ENCODE measurements around the gene UNCX.

The UNCX gene

DNA sequence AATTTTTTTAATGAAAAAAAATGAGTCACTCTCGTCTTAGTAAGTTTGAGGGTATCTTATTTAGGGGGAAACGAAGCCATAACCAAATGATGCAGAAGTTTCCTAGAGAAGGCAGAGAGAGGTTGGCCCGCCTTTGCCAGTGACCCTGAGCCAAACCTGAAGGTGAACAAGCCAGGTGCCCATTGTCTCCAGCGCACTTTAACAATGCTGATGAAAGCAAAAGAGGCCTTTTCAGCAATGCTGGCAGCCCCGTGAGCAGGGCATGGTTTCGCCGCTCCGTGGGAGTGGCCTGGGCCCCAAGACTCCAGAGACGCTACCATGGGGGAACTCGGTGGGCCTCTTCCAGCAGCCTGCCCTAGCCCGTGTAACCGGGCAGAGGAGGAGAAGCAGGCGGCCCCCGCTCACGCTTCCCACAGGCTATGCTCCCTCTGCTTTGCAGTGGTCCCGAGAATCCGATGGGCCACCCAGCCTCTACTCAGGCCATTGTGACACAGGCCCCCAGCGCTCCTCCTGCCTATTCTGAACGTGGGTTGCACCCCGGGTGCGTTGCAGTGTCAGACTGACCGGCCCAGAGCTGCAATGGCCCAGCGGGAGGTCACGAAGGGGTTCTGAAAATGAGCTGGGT is 14.0 kb upstream of the UNCX start:
- DNase-seq = no peak

DNA sequence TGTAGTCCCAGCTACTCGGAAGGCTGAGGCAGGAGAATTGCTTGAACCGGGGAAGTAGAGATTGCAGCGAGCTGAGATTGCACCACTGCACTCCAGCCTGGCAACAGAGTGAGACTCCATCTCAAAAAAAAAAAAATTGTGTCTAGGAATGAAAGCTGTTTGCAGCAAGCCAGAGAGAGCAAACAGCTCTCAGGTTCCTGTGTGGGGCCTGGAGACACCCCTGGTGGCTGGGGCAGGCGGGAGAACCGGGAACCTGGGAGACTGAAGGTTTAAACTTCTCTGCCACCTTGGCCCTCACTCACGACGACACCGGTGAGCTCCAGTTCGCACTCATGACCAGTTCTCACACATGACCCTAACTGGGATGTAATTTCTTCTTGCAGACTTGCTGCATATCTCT is 13.2 kb upstream of the UNCX start:
- no peak for DNase-seq

DNA sequence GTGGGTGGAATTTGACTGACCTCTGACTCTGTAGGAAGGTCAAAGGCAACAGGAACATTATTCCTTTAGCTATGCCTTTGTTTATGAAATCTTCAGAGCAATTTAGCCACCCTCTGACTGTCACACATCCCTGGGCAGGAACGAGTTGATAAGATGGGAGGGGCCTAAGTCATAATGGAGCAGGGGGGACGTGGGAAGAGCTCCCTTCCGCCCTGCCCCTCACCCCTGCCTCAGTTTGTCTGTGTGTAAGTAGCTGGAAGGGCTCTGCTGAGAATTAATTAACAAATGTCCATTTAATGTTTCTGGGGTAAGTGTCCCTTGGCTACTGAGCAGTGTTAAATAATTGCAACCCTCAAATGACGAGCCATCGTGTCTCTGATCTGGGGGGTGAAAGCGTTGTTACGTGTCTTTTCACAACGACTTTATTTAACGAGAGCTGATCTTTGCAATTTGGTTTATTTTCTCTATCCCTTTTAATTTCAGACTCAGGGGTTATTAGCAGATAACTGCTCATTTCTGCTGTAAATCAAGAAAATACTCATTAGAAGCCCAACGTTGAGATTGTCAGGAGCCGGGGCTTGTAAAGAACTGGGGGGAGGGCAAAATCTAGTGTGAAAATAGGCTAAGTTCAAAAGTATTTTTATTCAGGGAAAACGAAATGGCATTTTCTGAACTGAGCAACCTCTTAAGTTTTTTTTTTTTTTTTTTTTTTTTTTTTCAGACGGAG is 12.5 kb upstream of the UNCX start:
- DNase-seq = no peak

DNA sequence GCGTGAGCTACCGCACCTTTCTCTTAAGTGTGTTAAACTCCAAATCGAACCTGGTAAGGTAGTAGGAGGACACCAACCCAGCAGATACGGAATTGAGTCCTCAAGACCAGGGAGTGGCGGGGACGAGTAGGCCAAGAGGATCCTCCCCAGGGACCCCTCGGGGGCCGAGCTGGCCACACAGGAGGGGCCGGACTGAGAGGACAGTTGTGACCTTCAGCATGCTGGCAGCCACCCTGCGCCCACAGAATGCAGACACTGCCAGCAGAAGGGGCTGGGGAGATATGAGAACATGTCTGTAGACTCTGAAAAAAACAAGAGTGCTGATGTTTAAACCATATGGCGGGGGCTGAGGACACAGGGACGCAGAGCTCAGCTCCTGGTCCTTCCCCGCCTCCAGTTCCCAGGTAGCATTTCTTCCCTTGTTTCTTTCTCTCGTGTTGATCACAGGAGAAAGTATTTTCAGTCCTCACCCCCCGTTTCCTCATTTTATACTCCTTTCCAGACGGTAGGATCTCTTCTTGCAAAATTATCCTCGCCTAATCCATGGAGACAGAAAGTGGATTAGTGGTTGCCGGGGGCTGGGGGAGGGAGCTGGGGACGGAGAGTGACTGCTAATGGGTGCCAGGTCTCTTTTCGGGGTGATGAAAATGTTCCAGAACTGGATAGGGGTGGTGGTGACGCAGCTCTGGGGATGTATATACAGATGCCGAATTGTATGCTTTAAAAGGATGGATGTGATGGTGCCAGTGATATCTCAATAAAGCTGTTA is 11.5 kb upstream of the UNCX start:
- no peak for DNase-seq

DNA sequence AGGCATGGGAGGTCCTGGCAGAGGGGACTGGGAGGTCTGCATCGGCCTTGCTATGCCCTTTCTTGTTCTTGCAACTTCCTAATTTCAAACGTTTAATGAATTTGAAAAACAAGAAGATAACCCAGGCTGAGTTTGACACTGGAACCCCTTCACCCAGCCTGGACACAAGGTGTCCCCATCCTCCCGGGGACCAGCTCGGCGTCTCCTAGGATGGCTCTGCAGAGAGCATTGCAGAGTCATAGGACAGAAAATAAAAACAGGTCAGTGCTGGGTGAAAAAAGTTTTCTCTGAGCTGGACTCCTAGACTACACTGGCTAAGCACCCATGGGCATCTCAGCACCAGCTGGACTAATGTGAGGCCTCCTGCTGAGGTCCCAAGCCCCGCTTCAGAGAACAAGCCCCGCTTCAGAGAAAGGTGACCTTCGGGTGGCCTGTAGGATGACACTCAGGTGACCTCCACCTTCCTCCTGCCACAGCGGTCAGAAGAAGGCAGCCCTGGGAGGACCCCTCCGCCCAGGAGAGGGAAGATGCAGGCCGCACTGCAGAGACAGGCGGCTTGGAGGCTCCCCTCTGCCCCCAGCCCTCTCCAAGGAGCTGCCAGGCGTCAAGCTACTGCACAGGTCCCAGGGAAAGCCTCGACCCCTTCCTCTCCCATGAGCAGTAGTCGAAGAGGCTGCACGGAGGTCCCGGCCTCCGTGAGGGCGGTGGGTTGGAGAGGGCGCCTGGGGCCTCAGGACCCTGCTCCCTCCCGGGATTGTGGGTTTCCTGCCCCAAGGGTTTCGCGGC is 9.3 kb upstream of the UNCX start:
- no peak for DNase-seq

DNA sequence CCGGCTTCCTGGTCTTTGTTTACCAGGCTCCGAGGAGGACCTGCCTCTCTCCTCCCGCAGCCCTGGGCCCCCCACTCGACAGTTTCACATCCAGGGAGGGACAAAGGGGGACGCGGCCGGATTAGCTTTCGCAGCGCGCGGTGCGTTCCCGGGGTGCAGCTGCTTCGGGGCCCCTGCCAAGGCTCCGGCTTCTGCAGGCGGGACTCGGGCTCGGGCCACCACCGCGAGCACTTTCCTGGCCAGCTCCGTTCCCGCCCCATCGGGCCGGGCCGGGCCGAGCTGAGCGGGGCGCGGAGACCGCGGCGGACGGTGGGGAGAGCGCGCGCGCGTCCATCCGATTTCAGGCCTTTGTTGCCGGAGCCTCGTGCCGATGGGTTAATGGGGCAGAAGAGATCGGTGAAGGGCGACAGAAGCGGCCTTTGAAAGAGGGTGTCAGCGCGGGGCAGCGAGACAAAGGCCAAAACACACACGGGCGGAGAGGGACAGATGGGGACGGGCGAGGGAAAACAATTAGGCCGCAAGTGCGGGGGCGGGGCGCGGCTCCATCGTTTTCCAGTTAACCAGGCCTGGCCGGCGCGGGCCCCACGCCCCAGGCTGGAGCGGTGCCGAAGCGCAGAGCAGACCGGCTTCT is 8.5 kb upstream of the UNCX start:
- no peak for DNase-seq

DNA sequence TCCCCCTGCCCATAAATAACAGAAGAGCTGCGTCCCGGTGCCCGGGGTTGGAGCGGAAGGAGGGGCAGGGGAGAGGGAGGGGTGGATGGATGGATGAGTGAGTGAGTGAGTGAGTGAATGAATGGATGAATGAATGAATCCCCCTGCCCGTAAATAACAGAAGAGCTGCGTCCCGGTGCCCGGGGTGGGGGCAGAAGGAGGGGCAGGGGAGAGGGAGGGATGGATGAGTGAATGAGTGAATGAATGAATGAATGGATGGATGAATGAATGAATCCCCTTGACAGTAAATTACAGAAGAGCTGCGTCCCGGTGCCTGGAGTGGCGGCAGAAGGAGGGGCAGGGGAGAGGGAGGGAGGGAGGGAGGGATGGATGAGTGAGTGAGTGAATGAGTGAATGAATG is 7.6 kb upstream of the UNCX start:
- DNase-seq = no peak

DNA sequence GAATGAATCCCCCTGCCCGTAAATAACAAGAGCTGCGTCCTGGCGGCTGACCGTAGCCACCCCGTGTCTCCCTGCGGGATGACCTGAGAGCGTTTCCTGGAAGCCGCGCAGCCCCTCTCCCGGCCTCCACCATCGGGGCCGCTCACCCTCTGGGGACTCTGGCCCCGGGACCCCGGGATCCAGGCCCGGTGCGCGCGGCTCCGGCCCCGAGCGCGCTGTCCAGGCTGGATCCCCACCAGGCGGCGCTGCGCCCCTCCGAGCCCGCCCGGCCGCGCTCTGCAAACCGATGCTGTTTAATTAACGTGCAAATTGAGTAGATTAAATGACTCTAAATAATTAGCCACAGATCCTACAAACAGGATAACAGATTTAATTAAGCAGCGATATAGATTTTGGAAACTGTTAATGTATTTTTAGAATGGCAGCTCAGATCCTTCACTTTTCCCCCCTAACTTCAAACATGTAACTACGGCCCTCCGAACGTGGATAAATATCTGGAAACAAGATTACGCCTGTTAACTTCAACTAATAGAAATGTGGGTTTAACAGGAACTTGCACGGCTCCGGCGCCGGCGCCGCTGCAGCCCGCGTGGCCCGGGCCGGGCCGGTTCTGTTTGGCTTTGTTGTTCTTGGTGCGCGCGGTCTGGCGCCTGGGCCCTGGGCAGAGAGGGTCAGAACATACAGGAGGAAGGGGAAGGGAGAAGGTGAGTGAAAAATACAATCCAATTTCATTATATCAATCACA is 7.1 kb upstream of the UNCX start:
- DNase-seq = peak in 2 of 5 donors; percentile 38 to 41

DNA sequence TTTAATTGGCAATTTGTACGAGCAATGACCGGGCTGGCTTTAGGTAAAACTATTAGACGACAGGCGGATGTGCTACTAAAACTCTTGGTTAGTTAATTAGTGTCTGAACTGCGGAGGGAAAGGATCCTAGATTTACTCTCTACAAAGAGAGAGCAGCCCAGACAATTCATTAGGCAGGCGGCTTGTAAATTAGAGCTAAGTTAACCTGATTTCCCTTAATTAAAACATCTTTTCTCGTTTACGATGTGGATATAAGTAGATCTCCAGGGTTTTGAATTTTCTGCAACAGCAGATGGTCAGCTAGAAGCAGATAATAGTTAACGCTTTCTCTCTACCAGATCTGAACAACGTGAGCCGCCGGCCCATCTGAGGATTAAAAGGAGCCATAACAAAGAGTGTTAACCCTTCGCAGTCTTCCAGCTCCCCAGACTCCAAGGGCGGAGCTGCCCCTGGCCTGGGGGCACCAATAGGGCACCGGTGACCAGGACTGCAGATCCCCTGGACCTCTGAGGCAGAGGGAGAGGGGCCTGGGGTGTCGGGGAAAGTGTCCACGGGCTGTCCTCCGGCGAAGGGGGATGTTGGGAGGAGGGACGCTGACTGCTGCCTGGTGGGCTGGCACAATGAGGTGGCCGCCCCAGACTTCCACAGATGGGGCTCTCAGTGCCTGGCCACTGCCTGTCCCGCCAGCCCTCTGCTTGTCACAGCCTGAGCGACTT is 6.3 kb upstream of the UNCX start:
- no peak for DNase-seq

DNA sequence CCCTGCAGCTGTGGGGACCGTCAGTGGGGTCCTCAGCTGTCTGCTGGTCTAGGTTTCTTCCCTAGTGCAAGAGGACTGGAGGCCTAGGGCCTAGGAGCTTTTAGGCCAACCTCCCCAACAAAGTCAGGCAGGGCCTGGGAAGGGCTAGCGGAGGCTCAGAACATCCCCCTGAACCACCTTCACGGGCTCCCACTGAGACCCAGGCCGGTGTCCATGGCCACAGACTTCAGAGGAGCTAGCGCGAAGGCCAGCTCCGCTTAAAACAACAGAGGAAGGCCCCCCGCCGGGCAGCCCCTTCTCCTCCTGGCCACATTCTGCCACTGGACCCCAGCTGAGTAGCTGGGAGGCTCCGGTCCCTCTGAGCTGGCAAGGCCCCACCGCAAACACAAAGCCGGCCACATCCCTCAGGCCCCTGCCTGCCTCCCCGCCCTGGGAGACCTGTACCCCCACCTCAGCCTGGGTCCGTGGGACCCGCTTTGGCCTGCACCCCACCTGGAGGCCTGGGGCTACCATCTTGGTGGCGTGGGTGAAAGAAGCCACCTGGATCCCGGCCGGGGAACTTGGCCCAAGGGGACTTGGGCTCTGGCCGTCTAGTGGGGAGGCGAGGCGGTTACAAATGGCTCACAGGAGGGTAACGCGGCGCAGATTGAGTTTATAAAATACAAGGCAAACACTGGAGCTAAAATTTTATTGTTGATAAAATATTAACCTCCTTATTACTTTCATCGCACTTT is 5.4 kb upstream of the UNCX start:
- DNase-seq = no peak

DNA sequence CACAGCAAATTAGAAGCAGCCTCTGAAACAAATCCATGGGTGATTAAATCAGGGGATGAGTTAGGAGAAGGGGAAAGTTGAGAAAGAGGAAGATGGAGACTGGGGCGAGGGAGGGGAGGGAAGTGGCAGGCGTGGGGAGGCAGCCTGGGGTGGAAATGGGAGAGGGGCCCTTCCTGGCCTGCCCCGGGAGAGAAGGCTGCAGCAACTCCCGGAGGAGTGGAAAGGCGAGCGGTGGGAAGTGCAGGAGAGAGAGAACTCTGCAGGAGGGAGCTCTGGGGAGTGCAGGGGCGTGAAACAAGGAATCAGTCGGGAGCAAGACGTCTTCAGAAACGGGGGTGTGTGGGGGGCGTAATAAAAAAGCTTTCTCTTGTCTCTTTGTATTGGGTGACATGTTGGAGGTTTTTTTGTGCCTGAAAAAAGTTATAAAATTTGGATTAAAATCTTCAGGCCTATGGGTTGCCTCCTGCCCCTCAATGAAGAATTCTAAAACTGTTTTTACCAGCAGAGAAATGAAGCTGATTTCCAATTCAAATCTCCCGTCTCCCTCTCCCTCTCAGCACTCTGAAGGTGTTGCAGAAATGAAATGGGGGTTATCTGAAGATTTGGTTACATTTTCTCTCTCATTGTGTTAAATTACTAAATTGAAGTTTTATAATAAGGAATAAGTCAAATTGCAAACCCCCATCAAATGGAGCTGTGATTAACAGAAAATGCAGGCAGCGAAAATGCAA is 4.7 kb upstream of the UNCX start:
- no peak for DNase-seq

DNA sequence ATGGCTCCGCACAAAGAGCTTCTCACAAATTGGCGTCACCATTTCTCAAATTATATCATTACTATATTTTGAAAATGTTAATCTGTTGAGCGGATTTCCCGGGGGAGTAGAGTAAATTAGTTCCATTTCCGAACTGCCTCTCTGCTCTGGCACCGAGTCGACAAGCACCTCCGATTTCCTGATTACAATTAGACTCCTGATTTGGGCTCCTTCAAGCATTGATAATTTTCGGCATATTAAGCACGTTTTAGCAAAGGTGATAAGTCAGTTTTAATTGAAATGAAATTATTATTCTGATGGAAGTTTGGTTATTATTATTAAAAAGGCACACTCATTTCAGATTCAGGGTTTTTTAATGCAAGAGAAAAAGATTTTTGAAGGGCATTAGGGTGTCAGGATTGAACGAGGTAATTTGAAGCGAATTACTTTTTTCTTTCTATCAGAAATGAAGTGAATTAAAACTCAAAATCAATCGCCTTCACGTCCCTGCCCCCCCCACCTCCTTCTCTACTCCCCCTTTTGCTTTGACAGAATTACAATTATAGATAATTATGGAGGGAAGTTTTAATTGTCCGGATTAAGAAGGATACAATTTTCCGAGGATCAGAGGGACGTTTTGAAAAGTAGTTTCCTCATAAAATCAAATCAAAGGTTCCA is 4.0 kb upstream of the UNCX start:
- DNase-seq = no peak

DNA sequence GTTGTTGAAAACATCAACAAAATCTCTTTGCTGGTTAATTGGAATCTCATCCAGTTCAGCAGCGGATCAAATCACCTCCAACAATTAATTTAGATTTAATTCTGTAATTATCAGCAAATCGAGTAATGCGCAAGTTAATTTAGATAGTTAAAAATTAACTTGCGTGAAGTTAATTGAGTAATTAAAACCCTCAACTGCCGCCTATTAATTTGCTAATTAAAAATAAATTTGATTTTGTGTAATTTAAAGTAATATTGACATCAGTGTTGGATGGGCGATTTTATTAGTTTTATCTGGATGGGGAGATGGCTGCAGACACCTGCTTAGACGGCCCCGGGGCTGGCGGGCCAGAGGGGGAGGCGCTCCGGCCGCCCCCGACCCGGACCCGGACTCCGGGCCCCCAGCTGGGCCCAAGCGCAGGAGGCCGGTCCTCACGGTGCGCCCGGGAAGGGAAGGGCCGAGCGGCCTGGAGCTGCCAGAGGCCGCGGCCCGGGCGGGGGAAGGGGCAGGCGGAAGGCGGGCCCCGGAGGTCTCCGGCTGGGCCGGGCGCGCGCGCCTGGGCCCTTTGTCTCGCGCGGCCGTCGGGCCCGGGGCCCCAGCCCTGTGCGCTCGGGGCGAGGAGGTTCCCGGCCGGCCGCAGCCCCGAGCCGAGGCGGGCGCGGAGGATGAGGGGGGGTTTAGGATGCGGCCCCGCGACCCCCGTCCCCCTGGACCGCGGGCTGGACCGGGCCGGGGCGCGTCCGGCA is 3.3 kb upstream of the UNCX start:
- no peak for DNase-seq

DNA sequence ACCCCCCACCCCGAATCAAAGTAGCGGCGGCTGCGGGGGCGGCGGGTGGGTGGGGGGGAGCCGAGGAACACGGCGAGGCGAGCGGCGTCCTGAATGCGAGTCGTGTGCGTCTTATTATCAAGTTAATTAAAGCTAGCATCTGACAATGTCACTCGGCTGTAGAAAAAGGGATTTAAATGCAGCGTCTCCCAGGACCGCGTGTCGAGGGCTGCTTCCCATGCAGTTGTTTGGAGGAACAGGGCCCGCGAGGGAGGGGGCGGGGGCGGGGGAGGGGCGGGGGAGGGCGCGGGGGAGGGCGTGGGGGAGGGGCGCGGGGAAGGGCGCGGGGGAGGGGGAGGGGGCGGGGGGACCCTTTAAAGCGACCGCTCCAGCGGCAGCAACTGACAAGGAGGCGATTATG is 2.7 kb upstream of the UNCX start:
- DNase-seq = no peak

DNA sequence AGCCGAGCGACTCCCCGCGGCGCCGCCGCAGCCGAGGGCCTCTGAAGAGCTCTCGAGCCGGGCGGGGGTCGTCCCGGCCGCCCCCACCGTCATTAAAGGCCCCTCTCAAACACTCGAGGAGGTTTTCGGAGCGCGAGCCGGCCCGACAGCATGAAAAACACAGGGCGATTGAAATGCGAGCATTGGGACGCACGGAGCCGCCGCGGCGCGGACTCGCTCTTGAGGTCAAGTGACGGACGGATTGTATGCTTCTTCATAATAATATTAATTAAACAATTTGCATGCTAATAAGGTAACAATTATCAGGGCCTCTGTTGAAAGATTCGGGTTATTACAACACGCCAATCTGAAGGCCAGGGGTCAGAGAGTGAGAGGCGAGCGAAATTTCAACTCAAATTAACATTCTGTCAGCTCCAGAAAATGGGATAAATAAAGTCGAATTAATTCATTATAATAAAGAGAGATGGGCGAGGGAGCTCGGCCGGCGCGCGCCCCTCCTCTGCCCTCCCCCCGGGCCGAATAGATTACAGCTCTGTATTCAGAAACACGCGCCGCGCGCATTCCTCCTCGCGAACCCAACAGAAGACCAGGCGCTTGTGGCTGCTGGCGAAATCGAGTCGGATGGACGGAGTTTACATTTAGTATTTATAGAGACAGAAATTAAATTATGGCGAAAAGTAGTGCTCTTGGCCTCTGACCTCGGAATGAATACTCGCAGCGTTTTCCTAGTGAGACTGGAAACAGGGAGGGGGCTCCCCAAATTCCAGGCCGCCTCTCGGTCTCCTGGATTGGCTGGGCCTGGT is 2.1 kb upstream of the UNCX start:
- DNase-seq = no peak

DNA sequence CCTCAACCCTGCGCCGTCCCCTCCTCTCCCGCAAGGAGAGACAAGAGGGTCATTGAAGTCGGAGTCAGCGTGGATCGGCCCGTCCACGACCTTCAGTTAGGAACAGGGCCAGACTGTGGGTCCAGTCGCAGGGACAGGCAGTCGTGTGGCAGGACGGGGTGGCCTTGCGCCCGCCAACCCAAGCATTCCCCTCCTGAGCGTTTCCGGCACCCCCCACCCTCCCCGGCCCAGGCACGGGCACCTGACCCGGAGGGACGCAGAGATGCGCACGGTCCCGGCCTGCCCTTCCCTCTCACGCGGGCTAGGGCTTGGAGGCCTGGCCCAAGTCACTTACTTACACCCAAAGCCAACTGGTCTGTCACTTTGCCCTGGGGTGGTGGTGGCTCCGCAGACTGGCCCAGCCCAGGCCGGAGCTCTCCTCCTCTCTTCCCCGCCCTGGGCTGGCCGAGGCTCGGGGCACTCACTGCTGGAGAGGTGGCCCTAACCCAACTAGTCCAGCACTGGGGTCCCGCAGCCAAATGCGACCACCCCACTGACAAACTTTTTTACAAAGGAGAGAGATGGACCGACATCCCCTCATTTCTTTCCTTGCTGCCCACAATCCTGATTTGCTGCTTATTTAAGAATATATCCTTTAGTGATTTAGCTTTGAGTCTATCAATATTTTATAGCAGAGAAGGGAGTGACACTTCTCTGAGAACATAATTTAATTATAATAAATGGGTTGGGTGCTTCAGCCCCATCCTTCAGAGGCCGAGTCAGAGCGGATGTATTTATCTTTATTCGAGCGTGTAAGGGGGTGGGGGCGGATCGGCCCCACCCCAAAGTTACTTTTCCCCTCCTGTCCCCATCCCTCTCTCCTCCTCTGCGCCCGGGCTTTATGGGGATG is 1.2 kb upstream of the UNCX start:
- DNase-seq = no peak

DNA sequence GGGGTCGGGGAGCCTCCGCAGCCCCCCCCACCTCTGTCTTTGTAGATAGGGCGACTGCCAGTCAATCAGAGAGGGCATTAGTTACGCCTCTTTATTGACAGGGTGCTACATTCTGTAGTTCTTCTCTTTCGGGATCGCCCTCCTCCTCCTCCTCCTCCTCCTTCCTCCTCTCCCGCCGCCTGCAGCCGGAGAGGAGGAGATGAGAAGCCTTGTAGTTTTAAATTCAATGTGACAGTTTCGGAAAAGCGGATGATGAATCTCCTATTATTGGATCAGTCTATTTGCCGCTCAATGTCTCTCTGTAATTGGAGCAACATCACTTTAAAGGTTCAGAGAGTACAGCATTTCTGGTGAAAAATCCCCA is 587 bp upstream of the UNCX start:
- DNase-seq = no peak

Data from T-helper 1 cell (primary cell).